Skeletal muscle satellite cell (primary cell): ENCODE data around the gene LYPD3.

Experiments used
- H3K27me3 ChIP-seq: 2 replicates; pipeline ENCODE4 v1.7.0; 2013; ENCODE audit warnings: low read length; ENCODE audit not compliant: control insufficient read depth, insufficient read depth
- H3K36me3 ChIP-seq: 2 replicates; pipeline ENCODE4 v1.7.0; 2013; ENCODE audit warnings: mild to moderate bottlenecking, control low read depth, low read length; ENCODE audit not compliant: insufficient read depth
- H3K4me1 ChIP-seq: 2 replicates; pipeline ENCODE4 v1.7.0; 2013; ENCODE audit warnings: low read length; ENCODE audit not compliant: control insufficient read depth, insufficient read depth
- H3K4me2 ChIP-seq: 2 replicates; pipeline ENCODE4 v1.7.0; 2013; ENCODE audit warnings: mild to moderate bottlenecking, low read length
- H3K4me3 ChIP-seq: 2 replicates; pipeline ENCODE4 v1.7.0; 2013; ENCODE audit warnings: low read length
- H3K9ac ChIP-seq: 2 replicates; pipeline ENCODE4 v1.7.0; 2013; ENCODE audit warnings: mild to moderate bottlenecking, low read depth, low read length, moderate library complexity
- H3K9me3 ChIP-seq: replicated peaks from 2 replicates; pipeline ENCODE4 v1.7.0; 2013; ENCODE audit warnings: mild to moderate bottlenecking, control low read depth, low read length

The LYPD3 gene

DNA sequence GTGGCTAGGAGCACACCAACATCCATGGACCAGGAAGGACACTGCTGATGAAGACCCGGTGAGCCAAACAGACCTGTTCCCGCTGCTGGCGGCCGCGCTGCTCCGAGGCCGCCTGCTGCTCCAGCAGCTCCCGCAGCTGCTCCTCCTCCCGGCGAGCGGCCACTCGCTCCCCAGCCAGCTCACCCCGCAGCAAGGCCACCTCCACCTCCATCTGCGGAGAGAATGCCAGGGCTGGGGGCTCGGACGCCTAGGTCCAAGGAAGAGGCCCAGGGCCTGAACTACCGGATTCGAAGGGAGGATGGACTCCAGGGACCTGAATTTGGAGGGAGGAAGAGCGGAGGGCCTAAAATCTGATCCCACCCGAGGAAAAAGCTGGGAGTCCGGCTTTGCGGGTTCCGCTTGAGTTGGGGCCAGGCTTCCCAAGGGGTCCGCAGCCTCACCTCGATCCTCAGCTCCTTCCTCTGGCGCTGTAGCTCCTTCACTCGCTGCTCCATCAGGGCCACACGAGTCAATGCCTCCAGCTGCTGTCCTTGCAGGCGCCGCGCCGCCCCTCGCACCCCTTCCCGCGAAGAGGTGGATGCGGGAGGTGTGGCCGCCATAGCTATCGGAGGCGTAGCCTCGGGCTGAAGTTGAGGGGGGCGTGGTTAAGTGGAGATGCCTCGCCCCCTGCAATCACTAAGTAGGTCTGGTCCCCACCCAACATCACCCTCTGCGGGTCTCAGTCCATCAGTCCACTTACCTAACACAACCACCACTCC lies 36.4 kb upstream of the LYPD3 start:
- no peak overlapping the region for H3K4me3 ChIP-seq
- H3K36me3 ChIP-seq: peaks cover 3% of the 10 kb centered on the region
- peaks cover 15% of the 10 kb centered on the region for H3K4me1 ChIP-seq
- no peaks in the 10 kb centered on the region for H3K27me3 ChIP-seq
- no peak overlapping the region for H3K9ac ChIP-seq
- H3K4me2 ChIP-seq: no peak overlapping the region
- no peaks in the 10 kb centered on the region for H3K9me3 ChIP-seq

DNA sequence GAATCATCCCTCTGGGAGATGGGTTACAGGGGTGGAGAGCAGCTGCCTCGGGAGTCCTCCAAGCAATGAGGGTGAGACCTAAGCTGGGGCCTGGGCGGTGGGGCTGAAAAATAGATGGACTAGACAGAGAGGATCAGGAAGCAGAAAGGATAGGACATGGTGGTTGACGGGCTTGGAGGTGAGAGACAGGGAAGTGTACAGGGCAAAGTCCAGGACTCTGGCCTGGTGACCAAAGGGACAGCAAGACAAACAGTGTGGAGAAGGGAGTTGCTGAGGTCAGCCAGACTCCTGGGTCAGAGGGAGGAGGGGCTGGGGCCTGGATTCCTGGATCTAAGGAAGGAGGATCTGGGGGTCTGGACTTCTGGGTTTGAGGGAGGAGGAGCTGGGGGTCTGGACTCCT lies 33.6 kb upstream of the LYPD3 start:
- H3K4me3 ChIP-seq: no peak overlapping the region
- no peak overlapping the region for H3K9ac ChIP-seq
- no peak overlapping the region for H3K4me2 ChIP-seq
- no peaks in the 10 kb centered on the region for H3K27me3 ChIP-seq
- H3K36me3 ChIP-seq: peaks cover 13% of the 10 kb centered on the region
- H3K9me3 ChIP-seq: no peaks in the 10 kb centered on the region
- peaks cover 8% of the 10 kb centered on the region for H3K4me1 ChIP-seq

DNA sequence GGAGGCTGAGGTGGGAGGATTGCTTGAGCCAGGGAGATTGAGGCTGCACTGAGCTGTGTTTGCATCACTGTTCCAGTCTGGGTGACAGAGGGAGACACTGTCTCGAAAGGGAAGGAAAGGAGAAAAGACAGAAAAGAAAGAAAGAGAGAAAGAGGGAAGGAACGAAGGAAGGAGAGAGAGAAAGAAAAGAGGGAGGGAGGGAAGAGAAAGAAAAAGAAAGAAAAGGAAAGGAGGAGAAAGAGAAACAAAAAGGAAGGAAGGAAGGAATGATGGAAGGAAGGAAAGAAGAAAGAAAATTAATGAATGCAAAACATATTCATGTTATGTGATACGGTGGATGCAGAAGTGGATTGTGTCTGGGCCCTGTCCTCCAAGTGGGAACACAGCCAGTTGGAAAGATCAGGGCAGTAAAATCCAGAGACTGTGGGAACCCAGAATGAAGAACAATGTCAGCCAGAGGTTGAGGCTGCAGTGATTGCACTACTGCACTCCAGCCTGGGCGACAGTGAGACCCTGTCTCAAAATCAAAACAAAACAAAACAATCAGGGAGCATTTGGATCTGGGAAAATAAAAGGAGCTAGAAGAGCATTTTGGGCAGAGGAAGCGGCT lies 32.9 kb upstream of the LYPD3 start:
- no peak overlapping the region for H3K4me2 ChIP-seq
- H3K9ac ChIP-seq: no peak overlapping the region
- peaks cover 5% of the 10 kb centered on the region for H3K4me1 ChIP-seq
- peaks cover 13% of the 10 kb centered on the region for H3K36me3 ChIP-seq
- no peak overlapping the region for H3K4me3 ChIP-seq
- H3K27me3 ChIP-seq: no peaks in the 10 kb centered on the region
- no peaks in the 10 kb centered on the region for H3K9me3 ChIP-seq

DNA sequence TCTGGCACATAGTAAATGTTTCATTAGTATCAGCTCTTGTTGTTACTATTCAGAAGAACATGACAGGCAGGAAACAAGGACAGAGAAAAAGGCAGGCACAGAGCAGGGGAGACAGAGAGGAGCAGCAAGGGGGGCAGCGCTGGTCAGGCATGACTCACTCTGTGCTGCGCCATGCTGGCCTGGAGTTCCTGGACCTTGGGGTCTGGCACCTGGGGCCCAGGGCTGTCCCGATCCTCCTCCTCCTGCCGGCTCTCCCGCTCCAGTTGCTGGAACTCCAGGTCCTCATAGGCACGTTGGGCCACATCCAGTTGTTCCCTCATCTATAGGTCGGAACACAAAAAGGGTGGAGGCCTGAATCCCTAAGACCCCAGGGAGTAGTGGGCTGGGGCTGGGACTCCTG lies 31.6 kb upstream of the LYPD3 start:
- H3K27me3 ChIP-seq: no peaks in the 10 kb centered on the region
- H3K4me1 ChIP-seq: no peaks in the 10 kb centered on the region
- no peaks in the 10 kb centered on the region for H3K9me3 ChIP-seq
- H3K4me3 ChIP-seq: no peak overlapping the region
- no peak overlapping the region for H3K4me2 ChIP-seq
- no peak overlapping the region for H3K9ac ChIP-seq
- peaks cover 13% of the 10 kb centered on the region for H3K36me3 ChIP-seq

DNA sequence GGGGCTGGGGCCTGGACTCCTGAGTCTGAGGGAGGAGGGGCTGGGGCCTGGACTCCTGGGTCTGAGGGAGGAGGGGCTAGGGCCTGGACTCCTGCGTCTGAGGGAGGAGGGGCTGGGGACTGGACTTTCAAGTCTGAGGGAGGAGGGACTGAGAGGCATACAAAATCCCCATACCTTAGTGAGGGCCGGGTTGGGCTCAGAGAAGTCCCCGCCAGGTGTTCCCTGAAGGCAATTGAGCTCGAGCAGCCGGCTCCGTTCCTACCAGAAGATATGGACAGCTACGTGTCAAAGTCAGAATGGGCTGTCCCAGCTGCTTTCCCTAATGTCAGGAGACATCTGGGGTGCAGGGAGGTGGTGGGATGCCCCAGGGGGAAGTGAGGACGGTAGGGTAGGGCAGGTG lies 29.7 kb upstream of the LYPD3 start:
- Histone ChIP-seq H3K4me1 (no peaks in the 10 kb centered on the region), H3K9me3 (no peaks in the 10 kb centered on the region), H3K36me3 (peaks cover 13% of the 10 kb centered on the region), H3K4me3 (no peak overlapping the region), H3K9ac (no peak overlapping the region), H3K27me3 (no peaks in the 10 kb centered on the region), H3K4me2 (no peak overlapping the region)

DNA sequence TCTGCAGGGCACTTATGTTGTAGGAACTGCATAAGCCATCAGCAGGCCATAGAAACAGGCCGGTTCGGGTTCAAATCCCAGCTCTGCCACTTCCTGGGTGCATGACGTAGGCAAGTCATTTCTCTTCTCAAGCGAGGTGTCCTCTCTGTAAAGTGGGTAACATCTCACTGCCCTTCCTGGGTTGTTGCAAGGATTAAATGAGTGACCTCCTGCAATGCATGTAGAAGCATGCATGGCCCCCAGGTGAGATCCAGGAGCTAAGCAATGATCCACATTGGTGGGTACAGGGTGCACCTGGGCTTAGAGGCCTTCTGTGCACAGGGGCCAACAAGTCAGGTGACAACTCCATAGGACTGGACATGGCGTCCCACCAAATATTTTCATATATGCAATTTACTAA lies 25.4 kb upstream of the LYPD3 start:
- peaks cover 5% of the 10 kb centered on the region for H3K36me3 ChIP-seq
- H3K4me3 ChIP-seq: no peak overlapping the region
- no peak overlapping the region for H3K9ac ChIP-seq
- no peaks in the 10 kb centered on the region for H3K4me1 ChIP-seq
- H3K9me3 ChIP-seq: no peaks in the 10 kb centered on the region
- no peaks in the 10 kb centered on the region for H3K27me3 ChIP-seq
- H3K4me2 ChIP-seq: no peak overlapping the region

DNA sequence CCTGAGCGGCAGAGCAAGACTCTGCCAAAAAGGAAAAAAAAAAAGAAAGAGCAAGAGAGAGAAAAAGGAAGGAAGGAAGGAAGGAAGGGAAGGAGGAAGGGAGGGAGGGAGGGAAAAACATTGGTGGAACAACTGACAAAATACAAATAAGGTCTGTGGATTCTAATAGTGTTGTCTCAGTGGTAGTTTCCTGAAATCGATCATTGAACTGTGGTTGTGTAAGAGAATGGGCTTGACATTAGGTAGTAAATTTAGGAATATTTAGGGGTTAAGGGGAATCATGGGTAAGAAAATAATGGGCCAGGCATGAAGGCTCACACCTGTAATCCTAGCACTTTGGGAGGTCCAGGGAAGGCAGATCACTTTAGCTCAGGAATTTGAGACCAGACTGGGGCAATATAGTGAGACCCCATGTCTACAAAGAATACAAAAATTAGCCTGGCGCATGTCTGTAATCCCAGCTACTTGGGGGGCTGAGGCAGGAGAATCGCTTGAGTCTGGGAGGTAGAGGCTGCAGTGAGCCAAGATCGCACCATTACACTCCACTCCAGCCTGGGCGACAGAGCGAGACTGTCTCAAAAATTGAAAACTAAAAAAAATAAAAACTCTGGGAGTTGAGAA lies 24.7 kb upstream of the LYPD3 start:
- H3K9me3 ChIP-seq: no peaks in the 10 kb centered on the region
- no peaks in the 10 kb centered on the region for H3K27me3 ChIP-seq
- H3K4me3 ChIP-seq: no peak overlapping the region
- H3K36me3 ChIP-seq: no peaks in the 10 kb centered on the region
- H3K4me2 ChIP-seq: no peak overlapping the region
- H3K9ac ChIP-seq: no peak overlapping the region
- no peaks in the 10 kb centered on the region for H3K4me1 ChIP-seq

DNA sequence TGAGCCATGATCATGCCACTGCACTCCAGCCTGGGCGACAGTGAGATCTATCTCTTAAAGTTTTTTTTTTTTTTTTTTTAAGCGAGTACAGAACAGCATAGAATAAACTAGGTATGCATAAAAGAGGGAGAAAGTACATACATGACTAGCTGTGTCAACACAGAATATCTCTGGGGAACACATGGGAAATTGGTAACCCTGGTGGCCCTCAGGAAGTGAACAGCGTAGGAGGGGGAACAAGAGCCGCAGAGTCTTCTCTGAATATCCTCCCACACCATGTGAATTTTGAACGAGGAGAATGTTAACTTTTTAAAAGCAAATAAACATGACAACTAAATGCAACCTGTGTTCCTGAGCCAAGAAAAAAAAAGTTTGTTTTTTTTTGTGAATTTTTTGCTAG lies 23.9 kb upstream of the LYPD3 start:
- no peak overlapping the region for H3K4me2 ChIP-seq
- H3K36me3 ChIP-seq: no peaks in the 10 kb centered on the region
- no peak overlapping the region for H3K4me3 ChIP-seq
- H3K4me1 ChIP-seq: no peaks in the 10 kb centered on the region
- H3K27me3 ChIP-seq: no peaks in the 10 kb centered on the region
- no peak overlapping the region for H3K9ac ChIP-seq
- no peaks in the 10 kb centered on the region for H3K9me3 ChIP-seq

DNA sequence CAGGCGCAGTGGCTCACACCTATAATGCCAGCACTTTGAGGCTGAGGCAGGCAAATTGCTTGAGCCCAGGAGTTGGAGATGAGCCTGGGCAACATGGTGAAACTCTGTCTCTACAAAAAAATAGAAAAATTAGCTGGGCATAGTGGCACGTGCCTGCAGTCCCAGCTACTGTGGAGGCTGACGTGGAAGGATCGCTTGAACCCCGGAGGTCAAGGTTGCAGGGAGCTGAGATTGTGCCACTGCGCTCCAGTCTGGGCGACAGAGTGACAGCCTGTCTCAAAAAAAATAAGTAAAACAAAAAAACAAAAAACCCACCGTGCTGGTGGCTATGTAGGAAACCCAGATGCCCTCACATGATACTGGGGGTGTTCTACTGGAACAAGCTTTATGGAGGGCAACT lies 22.8 kb upstream of the LYPD3 start:
- H3K9me3 ChIP-seq: no peaks in the 10 kb centered on the region
- no peaks in the 10 kb centered on the region for H3K4me1 ChIP-seq
- no peaks in the 10 kb centered on the region for H3K27me3 ChIP-seq
- H3K36me3 ChIP-seq: no peaks in the 10 kb centered on the region
- no peak overlapping the region for H3K9ac ChIP-seq
- no peak overlapping the region for H3K4me2 ChIP-seq
- H3K4me3 ChIP-seq: no peak overlapping the region

DNA sequence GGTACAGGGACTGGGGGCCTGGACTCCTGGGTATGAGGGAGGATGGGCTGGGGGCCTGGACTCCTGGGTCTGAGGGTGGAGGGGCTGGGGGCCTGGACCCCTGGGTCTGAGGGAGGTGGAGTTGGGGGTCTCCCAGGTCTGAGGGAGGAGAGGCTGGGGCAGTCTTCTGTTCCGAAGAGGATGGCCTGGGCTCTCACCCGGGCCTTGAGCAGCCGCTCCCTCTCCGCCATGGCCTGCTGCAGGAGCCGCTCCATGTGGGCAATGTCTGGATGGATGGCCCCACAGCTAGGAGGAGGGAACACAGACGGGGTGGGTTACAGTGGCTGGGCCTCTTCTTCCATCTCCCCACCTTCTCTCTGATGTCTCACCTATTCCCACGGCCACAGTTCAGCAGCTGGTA lies 21.0 kb upstream of the LYPD3 start:
- H3K9me3 ChIP-seq: no peaks in the 10 kb centered on the region
- no peak overlapping the region for H3K4me3 ChIP-seq
- H3K9ac ChIP-seq: no peak overlapping the region
- H3K4me1 ChIP-seq: no peaks in the 10 kb centered on the region
- H3K36me3 ChIP-seq: no peaks in the 10 kb centered on the region
- H3K4me2 ChIP-seq: no peak overlapping the region
- no peaks in the 10 kb centered on the region for H3K27me3 ChIP-seq

DNA sequence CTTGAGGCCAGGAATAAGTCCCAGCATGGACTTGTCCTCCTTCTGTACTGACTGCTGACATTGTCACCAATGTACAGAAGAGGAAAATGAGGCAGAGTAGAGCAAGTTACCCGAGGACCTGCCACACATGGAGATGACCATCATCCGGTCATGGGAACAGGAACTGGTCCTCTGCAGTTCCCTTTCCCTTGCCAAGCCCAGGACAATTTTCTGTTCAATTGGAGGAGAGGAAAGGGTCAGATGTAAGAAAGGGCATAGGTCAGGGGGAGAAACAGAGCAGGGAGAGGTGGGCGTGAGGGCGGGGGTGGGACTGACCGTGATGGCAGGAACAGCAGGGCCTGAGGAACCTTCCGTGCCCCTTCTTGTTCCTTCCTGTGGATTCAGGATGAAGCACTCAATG lies 20.5 kb upstream of the LYPD3 start:
- Histone ChIP-seq H3K27me3 (no peaks in the 10 kb centered on the region), H3K9me3 (no peaks in the 10 kb centered on the region), H3K4me1 (no peaks in the 10 kb centered on the region), H3K9ac (no peak overlapping the region), H3K4me2 (no peak overlapping the region), H3K36me3 (no peaks in the 10 kb centered on the region), H3K4me3 (no peak overlapping the region)

DNA sequence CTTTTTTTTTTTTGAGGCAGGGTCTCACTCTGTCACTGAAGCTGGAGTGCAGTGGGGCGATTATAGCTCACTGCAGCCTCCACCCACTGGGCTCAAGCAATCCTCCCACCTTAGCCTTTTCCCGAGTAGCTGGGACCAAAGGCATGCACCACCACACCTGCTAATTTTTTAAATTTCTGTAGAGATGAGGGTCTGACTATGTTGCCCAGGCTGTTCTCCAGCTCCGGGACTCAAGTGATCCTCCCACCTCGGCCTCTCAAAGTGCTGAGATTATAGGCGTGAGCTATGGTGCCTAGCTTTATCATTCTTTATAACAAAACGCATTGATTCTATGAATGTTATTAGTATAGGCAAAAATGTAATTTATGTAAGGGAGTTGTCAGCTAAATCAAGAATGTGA lies 17.9 kb upstream of the LYPD3 start:
- H3K36me3 ChIP-seq: no peaks in the 10 kb centered on the region
- H3K9ac ChIP-seq: no peak overlapping the region
- H3K9me3 ChIP-seq: no peaks in the 10 kb centered on the region
- H3K4me2 ChIP-seq: no peak overlapping the region
- H3K4me3 ChIP-seq: no peak overlapping the region
- H3K4me1 ChIP-seq: no peaks in the 10 kb centered on the region
- no peaks in the 10 kb centered on the region for H3K27me3 ChIP-seq
